Bone marrow (tissue), 2 donors: ENCODE data around the gene PUS3.

ENCODE experiments used
- DNase-seq, 2 donors: peaks; one replicate each; lab custom pipeline; 2025; lab: John Stamatoyannopoulos, UW

The PUS3 gene, protein sequence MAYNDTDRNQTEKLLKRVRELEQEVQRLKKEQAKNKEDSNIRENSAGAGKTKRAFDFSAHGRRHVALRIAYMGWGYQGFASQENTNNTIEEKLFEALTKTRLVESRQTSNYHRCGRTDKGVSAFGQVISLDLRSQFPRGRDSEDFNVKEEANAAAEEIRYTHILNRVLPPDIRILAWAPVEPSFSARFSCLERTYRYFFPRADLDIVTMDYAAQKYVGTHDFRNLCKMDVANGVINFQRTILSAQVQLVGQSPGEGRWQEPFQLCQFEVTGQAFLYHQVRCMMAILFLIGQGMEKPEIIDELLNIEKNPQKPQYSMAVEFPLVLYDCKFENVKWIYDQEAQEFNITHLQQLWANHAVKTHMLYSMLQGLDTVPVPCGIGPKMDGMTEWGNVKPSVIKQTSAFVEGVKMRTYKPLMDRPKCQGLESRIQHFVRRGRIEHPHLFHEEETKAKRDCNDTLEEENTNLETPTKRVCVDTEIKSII

DNA sequence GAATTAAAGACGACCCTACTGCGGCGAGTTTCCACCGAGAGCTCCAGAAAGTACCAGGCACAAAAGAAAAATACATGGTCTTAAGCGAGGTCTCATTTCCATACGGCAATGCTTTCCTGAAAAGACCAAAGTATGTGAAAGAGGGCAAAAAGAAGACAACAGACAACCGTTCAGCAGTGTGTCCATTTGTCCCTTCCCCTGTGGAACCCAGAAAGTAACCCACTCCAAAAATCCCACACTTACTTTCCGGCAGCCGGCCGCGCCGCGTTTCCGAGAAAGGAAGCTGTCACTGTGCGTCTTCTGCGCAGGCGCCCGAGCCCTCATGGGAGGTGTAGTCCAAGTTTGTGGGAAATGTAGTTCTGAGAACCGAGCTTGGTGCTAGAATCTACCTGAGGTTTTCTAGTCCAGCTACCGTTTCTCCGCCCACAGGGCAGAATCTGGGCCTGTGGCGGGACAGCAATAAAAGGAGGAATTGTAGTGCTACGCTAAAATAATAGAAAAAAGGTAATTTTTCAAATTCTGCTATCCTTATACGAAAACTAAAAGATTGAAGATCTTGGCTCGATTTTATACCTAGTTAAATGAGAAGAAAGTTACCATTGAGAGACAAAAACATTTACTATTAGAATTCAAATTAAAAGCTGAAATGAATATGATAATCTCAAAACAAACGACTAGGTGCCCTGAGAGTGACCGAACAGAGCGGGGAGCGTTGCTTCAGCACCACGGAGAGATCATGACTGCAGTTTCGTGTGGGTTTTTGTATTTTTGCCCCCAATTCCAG is at the start of gene PUS3:
PUS3 (minus strand) TSS at position 280 of the 784 bp plus-strand sequence. CDS start 6,922 bp downstream, outside the sequence.
- peak; percentile 53 to 57 for DNase-seq

DNA sequence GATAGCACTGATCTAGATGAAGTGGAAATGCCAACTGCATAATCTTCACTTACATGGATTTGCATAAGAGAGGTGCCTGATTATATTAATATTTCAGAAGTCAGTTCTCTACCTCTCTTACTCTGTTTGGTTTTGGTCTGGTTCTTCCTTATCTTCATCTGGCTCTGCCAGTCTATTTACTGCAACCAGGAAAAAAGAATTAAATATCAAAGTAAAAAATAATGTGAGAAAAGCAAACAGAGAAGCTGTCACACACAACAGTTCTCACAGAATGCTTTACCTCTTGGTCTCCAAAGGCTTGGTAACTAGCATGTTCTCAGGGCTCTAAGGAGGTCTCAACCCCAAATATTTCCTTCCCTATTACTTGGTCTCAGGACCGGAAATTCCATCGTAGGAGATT is 49.6 kb upstream of the PUS3 start:
- DNase-seq: no peak

DNA sequence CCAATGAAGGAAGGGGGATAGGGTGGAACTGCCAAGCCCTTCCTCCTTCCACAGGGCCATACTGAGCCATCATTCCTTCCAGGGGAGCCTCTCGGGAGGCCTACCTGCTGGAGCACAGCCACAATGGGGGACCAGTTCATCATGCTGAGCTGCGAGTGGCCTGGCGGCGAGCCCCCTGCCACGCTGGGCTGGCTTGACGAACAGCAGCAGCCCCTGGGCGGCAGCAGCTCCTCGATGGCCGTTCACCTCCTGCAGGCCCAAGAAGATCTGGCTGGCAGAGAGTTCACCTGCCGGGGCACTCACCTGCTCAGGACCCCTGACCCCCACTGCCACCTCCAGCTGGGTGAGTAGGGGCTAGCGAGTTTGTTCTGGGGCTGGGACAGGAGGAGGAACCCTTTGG is 48.7 kb upstream of the PUS3 start:
- DNase-seq: no peak

DNA sequence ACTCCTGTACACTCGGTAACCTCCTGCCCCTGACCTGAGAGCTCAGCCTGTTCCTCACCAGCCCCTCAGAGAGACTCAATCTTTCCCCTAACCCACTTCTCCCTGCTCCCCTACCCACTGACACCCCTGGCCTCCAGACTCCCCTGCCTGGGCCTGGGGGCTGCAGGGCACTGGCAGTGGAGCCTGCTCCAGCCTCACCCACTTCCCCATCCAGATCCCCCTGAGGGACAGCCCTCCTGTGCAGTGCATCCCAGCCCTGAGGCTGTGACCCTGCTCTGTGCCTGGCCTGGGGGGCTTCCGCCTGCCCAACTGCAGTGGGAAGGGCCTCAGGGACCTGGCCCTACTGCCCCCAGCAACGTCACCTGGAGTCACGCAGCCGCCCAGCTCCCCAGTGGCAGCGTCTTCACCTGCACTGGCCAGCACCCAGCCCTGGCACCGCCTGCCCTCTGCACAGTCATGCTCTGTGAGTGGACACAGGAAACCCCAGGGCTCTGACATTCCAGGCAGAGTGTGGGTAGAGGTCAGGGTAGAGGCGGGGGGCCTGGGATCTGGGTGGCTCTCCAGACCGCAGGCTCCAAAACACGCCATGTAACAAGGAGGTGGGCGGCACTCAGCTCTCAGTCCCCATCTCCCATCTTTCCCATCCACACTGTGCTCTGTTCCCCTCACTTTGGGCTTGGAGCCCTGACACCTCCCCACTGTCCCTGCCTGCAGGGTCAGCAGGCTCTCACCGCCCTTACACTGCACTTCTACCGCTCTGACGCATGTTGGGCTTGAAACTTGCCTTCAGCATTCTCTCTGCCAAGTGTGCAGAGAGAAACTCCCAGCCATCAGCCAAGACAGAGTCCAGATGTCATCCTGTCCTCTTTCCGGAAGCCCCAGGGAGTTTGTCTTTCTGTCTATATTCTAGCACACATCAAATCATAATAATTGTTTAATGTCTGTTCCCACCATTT is 48.0 kb upstream of the PUS3 start:
- DNase-seq: no peak

DNA sequence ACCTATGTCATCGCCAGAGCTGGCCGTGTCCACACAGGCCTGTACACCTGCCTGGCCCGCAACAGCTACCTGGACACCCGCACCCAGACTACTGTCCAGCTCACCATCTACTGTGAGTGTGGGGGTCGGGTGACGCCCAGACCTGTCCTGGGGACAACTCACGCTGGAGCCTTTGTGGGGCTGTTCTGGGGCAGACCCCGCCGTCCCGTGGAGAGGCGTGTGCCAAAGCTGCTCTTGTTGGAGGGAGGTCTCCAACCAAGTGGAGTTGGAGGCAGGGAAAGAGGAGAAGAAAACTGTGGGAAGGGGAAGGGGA is 47.1 kb upstream of the PUS3 start:
- DNase-seq: no peak

DNA sequence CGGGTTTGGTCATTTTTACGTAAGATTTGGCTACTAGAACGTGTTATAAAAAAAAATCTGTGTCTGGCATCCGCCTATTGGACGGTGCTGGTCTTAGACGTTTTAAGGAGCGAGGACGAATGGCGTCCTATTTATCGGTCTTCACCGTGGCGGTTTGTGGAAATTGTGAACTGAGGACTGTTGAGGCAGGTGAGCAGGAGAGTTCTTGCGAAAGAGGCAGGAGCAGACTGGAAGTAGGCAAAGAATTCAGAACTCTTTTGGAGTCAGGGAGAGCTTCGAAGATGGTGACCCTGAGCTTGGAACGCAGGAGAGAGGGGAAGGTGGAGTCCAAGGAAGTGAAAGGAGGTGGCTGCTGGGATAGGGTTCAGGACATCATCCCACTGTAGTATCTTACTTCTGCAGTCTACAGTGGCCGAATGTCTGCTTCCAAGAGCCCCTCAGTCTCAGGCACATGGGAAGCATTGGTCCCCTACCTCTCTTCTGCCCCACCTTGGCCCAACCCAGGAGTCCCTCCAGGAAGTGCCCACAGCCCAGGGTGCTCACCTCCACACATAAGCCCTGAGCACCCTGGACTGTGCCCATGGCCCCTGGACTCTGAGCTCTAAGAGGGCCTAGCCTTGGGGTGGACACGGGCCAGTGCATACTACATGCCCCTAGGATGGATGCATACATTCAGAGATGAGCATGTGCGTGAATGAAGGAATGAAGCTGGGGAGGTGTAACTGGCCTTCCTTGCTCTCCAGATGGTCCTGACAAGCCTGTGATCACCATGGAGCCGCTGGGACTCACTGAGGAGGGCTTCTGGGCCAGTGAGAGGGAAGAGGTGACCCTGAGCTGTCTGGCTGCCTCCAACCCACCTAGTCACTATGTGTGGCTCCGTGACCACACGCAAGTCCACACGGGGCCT is 46.5 kb upstream of the PUS3 start:
- DNase-seq: no peak

DNA sequence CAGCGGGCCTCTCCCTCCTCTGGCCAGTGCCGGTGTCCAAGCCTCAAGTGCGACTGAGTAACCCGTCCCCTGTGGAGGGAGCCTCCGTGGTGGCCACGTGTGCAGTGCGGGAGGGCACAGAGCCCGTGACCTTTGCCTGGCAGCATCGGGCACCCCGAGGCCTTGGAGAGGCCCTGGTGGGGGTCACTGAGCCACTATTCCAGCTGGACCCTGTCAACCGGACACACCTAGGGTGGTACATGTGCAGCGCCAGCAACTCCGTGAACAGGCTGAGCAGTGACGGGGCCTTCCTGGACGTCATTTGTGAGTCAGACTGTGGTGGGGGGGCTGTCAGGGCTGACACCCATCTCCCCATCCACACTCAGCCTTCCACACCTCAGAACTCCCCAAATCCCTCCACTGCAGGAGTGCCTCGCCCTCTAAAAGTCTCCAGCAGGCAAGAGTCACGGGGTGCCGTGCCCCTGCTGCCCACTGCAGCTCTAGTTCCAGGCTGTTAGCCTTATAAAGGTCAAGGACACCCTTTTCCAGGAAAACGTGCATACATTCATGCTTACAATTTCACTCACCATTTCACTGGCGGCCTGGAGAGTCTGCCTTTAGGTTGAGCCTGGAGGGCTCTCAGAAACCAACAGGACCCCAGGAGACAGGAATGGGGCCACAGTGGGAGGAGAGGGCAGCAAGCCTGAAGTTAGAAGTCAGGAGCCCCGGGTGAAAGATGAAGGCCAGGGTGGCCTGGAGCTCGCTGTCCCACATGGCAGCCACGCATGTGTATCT is 45.5 kb upstream of the PUS3 start:
- DNase-seq: no peak

DNA sequence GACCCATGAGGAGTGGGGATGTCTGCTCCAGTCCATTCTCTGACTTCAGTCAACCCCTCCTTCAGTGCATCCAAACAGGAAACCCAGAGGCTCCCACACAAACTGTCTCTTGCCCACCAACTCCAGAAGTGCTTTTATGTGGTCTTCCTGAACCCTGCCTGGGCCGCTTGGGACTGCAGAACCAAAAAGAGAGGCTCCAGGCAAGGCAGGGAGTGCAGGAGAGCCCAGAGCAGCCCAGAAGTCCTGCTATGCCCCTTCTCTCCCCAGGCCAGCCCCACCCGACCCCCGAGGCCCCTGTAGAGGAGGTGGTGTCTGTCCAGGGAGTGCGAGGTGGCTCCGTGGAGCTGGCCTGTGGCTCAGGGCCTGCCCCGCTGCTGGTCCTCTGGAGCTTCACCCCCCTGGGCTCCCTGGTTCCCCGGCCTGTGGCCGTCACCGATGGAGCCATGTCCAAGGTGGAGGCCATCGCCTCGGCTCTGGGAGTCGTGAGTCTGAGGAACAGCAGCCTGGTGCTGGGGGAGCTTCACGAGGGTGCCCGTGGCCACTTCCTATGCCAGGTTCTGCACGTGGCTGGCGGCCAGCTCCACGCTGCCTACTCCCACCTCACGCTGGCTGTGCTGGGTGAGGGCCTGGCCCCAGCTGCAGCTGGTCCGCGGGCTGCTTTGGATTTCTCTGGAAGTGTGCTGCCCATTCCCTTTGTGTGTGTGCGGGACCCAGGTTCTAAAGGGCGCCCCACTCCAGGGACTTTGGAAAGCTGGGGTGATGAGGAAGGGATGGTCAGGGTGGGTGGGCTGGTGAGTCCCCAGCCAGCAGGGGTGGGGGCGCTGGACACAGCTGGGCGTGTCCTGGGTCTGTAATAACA is 44.6 kb upstream of the PUS3 start:
- DNase-seq: no peak

DNA sequence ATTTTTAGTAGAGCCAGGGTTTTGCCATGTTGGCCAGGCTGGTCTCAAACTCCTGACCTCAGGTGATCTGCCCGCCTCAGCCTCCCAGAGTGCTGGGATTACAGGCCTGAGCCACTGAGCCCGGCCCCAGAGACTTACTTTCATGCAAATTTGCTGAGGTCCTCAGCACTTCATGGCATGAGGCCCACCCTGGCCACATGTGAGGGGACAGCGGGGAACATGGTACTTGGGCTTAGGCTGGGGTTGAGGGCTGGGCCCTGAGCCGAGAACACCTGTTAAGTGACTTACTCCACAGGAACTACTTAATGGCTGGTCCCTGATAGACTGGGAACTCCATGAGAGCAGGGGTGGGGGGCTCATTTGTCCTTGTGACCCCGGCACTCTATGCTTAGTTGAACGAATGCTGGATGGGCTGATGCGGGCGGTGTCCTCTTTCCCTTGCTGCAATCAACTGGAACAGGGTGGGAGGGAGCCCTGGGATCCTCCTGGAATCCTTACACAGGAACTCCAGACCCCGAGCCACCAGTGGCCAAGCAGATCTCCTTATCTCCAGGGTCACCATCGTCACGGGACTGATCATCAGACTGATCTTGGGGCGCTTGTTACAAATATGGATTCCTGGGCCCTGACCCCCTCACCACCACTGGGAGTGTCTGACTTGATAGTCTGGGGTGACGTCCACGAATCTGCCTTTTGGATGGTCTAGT is 43.9 kb upstream of the PUS3 start:
- no peak for DNase-seq

DNA sequence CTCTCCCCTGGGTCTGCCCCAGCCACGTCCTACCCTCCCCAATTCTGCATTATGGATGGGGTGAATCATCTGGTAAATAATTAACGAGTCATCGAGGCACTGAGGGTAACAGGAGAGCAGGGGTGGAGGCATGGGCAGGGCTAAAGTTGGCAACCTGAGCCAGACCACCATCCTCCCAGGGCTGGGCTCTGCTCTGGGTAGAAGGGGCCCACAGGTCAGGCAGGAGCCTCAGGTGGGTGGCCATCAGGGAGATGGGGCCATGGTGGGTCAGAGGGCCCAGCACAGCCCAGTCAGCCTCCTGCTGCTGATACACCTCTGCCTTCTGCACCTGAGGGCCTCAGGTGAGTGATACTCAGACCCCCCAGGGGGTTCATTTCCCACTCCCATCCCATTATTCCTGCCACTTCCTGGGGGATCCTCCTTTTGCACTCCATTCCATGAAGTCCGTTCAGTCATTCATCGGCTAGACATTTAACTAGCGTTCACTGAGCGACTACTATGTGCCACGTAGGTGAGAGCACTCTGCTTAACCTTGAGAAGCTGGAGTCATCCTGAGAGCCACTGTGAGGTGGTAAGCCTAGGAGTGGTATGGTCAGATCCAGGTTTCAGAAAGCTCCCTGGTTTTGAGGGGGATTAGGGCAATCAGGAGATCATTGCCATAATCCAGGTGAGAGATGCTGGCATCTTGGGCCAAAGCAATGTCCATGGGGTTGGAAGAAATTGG is 43.0 kb upstream of the PUS3 start, which contains the start of gene VSIG10L2:
VSIG10L2 (plus strand) TSS at position 248 of the 724 bp plus-strand sequence; CDS start at position 260, 12 bp downstream.
- no peak for DNase-seq

DNA sequence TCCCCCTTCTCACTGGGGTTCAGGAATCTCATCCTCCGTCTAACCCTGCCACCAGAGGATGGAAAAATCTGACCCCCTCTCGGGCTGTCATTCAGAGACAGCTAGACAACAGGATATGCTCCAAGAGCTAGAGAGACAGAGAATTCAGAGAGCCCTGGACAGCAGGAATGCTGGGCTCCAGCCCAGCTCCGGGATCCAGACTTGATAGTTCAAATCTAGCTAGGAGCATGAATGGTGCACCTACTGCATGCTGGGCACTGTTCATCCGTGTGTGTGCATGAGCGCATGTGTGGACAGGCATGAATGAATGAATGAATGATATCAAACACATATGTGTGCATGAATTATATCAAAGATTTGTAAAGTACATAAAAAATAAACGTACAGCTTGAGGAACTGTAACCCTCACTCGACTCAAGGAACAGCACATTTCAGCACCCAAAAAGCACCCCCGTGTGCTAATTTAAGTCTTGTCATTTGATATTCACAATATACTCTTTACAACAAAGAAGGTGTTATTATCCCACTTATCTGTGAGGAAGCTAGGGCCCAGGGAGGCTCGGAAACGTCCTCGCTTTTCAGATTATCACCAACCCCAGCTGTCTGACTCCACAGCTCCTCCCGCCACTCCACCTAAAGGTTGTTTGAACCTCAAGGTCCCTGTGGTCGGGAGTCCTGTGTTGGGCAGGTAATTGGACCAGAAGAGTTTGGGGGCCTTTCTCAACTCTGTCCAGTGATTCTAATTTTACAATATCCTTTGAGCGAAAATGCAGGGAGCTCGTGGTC is 42.2 kb upstream of the PUS3 start:
- DNase-seq: no peak

DNA sequence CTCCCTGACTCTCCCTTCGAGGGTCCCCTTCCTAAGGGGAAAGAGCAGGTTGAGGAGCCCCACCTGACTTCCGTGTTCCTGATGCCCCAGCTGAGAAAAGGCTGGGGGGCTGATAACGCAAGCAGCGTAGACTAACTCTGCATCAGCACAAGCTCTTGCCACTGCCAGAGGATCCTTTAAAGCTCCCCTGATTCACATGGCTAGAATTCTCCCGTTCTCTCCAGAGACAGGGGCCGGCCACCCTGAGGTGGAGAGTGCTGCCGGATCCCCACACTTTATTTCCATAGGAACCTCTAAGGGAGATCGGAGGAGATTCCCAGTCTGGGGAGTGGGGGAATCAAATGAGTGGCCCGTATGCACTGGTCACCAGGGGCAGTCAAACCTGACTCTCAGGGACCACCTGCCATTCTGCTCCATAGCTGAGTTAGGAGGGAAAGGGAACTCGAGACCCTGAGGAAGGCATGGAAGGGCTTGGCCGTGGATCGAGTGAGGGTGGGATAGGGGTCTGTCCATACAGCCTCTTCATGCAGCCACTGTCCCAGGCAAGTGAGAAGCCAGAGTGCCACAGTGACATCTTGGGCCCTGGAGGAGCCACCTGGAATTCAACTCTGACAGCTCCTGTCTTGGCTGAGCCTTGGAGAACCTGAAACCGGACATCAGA is 41.5 kb upstream of the PUS3 start:
- no peak for DNase-seq

DNA sequence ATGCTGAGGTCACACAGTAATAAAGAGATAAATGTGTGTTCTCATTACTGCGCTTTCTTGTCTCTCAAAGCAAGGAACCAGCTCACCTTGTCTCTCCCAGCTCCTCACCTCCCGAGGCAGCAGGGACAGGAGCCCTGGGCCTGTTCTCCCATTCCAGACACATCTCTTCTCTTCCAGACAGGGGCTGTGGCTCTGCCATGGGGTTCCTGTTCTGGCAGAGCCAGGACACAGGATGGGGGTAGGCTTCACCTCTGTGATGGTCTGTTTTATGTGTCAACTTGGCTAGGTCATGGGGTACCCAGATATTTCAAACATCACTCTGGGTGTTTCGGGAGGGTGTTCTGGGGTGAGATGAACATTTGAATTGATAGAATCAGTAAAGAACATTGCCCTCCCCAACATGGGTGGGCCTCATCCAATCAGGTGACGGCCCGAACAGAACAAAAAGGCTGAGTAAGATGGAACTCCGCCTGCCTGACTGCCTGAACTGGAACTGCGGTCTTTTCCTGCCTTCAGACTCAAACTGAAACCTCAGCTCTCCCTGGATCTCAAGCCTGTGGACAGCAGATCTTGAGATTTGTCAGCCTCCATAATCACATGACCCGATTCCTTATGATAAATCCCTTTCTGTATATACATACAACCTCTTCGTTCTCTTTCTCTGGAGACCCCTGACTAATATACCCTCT is 40.8 kb upstream of the PUS3 start:
- no peak for DNase-seq

DNA sequence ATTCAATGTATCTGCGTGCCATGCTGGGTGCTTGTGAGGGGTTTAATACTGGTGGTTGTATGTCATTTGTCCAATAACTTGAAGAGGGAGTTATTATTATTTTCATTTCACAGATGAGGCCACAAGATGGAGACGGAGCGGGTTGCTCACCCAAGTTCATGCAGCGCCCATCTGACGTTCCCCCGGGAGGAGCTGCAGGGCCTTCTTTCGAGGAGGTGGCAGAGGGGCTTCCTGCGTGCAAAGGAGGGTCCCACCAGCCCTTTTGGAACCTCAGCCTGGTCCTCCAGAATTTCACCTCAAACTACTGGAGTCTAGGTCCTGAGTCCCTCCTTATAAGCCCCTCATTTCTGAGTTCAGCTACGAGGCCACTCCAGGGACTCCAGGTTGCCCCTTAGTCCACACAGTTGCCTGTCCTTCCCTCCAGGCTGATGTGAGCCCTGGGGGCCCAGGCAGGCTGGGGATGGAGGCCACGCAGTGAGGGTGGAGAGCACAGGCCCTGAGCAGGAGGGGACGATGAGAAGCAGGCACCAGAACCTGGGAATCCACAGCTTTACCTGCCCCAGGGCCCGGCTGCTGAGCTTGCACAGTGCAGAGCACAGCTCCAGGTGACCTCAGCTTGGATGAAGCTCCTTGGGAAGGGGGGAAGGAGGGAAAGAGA is 39.9 kb upstream of the PUS3 start:
- DNase-seq: no peak
